Activated CD4-positive, alpha-beta T cell treated with anti-CD3 and anti-CD28 coated beads, Interleukin-2, amount 50 U/mL, for 24 hours (primary cell): ENCODE data around the gene USH2A.

ENCODE experiments used
- DNase-seq, 2 donors: peaks; one replicate each; pipeline ENCODE4 v3.0.0-alpha.2; 2020; ENCODE audit warnings: low read depth in 1 of 2, low spot score in 1 of 2

The USH2A gene, protein sequence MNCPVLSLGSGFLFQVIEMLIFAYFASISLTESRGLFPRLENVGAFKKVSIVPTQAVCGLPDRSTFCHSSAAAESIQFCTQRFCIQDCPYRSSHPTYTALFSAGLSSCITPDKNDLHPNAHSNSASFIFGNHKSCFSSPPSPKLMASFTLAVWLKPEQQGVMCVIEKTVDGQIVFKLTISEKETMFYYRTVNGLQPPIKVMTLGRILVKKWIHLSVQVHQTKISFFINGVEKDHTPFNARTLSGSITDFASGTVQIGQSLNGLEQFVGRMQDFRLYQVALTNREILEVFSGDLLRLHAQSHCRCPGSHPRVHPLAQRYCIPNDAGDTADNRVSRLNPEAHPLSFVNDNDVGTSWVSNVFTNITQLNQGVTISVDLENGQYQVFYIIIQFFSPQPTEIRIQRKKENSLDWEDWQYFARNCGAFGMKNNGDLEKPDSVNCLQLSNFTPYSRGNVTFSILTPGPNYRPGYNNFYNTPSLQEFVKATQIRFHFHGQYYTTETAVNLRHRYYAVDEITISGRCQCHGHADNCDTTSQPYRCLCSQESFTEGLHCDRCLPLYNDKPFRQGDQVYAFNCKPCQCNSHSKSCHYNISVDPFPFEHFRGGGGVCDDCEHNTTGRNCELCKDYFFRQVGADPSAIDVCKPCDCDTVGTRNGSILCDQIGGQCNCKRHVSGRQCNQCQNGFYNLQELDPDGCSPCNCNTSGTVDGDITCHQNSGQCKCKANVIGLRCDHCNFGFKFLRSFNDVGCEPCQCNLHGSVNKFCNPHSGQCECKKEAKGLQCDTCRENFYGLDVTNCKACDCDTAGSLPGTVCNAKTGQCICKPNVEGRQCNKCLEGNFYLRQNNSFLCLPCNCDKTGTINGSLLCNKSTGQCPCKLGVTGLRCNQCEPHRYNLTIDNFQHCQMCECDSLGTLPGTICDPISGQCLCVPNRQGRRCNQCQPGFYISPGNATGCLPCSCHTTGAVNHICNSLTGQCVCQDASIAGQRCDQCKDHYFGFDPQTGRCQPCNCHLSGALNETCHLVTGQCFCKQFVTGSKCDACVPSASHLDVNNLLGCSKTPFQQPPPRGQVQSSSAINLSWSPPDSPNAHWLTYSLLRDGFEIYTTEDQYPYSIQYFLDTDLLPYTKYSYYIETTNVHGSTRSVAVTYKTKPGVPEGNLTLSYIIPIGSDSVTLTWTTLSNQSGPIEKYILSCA (N-terminal part only)

DNA sequence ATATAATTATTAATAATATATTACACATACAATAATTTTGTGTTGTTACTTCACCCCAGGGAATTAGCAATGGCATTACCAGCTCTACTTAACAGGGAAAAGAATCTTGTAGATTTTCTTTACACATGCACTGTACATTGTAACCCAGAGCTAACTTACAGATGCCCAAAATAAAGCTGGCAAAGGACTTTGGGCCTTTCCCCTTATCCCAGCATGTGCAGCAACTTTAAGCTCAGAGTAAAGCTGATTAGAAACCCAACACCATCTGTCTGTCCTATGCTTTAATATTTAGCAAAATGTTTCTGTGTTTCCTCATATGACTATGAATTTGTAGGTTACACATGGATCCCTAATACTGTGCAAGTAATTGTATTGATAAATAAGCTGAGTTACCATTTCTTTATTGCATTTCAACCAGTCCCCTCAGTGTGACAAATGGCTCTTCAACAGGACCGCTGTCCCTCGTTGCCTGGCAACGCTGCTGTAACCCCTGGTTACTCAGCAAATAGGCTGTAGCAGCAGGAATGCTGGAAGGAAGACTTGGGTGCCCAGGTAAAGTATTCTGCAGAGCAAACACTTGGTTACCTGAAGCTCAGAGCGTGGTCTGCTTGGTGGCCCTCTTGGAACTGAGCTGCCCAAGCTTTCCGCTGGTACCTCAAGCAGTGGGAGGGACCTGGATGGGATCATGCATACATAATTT is at the start of gene USH2A:
TSS of gene USH2A (minus strand) at position 628 of the 700 bp plus-strand sequence. CDS start 1,112 bp downstream, outside the sequence.
- no peak for DNase-seq

DNA sequence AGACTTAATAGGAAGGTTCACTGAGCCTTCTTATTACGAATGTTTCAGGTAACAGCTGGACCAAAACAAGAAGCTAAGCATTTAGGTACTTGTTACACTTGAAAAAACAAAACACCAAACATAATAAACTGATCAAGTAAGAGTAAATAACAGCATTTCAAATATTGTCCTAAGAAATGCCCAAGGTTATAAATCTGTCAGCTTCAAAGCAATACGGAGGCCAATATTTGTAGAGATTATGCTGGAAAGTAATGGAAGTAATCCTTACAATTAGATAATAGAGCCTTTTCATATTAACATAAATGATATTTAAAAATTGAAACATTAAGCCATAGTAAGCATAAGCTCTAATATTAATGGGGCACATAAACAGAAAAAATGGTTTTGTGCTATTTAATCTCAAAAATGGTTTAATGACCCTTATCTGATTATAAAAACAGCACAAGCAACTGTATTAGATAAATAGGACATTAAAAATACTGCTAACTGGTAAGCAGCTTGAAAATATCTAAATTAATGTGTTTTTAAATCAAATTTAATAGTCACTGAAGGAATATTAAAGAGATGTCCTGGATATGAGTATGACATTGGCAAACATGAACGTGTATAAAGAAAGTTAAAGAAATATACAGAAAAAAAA is 43.0 kb upstream of the USH2A start:
- no peak for DNase-seq

DNA sequence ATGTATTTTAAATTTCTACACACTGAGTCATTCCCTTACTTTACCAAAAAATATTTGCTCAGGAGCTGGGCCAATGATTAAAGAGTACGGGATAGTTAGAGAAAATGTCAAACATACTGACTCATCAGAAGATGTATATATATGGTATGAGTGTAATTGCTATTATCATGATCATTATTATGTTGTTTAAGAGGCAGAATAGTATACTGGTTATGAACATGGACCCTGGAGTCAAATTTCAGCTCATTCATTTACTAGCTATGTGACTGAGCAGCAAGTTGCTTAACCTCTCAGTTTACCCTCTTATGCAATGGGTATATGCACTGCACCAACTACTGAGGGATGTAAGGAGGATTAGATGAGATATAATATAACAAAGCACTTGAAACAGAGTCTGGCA is 41.2 kb upstream of the USH2A start:
- no peak for DNase-seq

DNA sequence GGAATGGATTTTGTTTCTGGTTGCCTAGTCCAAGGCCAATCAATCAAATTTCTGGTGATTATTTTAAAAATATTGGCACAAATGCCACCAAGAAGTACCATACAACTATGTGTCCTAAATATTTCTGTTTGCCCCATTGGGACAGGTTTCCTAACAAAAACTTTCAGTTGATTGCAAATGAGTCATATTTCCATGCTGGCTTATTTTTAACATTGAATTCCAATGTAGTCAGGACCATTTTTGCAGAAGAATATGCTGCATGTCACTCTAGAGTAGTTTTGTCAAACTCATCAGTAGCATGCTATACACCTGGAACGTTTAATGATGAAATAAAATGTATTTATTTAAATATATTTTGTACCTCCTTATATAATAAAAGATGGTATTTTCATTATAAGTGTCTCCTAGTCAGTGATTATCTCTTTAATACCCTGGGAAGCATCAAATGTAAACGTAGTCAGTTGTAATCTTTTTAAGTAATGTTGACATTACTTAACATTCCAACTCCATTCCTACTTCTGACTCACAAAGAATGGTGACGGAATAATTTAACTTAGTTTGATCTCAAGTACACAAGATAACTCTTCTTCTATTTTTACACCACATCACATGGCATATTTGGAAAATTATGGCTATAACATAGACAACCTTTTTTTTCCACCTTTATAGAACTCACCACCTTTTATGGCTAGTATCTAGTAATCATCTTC is 39.0 kb upstream of the USH2A start:
- no peak for DNase-seq

DNA sequence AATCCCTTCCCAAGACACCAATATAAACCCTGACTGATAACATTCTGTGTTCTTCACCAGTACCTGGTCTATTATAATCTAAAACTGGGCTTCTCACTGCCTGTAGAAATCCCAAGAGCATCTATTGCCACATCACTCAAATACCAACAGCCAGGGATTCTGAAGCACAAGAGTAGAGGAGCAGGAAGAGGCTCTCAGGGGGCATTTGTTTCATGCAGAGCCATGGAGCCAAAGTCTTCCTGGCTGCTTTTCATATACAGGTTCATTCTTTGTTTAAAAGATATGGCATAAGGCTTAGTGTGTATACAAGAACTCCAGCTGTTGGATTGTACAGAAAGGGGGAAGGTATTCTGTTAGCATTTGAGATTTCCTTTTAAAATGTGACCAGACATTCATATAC is 38.2 kb upstream of the USH2A start:
- DNase-seq, result no peak

DNA sequence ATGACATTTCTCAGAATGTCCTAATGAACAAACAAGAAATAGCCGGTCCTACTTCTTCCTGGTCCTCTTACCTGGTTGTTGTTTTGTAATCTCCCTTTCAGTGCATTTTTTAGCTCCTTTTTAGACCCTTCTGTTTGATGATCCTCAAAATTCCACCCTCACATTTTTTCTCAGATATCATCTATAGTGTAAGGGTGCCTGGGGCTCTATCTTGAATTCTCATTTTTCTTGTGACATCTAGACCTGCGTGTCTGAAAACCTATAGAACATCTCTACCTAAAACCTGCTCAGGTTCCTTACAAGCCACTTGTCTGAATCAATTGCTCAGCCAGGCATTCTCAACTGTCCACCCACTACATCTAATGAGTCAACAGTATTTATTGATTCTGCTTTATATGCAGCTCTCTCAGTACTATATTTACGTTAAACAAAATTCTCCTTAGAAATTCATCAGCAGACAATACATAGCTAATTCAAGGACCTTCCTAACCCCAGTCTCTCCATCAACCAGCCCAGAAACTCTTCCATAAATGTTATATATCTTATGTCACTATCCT is 36.5 kb upstream of the USH2A start:
- no peak for DNase-seq

DNA sequence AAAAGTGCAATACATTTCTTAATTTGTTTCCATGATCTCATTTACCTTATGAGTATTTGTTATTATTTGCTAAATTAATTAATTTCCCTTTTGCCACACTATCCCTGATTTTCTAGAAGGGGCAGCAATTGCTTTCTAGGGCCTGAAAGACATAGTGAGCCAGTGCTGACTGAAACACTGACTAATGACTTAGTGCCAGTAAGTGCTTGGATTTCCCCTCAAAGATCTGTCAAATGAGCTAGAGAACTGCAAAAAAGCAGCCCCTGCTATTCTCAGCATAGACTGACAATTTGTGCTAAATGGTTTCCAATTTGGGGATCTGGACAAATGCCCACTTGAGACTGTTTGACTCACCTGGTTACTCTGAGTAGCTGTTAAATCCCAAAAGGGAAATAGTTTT is 35.6 kb upstream of the USH2A start:
- DNase-seq, result no peak

DNA sequence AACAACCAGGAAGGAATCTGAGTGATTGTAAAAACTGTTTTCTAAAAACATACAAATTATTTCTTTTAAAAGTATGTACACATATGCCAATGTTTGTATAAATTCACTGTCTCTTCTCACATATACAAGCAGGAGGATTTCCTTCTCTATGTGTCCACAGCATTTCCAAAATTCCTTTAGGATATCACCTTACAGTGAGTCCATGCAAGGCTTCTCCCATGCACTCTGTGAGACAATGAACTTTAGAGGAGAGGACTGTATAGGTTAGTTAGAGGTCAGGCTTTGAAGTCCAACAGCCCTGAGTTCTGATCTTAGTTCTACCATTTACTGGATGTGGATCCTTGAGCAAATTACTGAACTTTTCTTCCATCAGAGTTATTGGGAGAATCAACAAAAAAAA is 34.1 kb upstream of the USH2A start:
- no peak for DNase-seq

DNA sequence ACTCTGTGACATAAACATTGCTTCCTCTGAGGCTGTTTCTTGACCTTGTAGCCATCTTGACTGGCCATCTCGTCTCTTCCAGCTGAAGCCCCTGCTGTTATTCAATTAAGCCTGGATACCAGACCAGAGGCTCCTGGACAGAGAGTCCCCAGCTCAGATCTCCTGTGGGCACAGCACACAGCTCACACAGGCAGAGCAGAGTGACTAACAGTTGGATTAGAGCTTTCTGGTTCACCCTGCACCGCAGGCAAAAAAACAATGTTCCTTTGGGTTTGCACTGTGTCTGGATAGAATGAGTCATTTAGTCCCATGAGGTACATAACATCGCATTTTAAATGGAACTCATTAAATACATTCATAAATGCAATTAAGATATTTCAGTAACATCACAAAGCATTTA is 33.4 kb upstream of the USH2A start:
- no peak for DNase-seq

DNA sequence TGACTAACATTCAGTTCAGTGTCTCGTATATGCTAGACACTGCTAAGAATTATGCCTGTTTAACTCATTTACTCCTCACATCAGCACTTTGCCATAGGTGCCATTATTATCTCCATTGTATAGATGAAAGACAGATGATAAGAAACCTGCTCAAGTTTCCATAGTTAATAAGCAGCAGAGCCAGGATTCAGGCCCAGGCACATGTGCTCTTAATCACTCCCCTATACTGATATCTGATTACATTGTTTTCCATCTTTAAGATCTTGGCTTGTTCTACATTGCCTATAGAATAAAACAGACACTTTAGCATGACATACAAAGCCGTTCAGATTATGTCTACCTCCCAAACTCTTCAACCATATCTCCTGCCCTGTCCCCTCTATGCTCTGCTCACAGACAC is 30.5 kb upstream of the USH2A start:
- DNase-seq, result no peak

DNA sequence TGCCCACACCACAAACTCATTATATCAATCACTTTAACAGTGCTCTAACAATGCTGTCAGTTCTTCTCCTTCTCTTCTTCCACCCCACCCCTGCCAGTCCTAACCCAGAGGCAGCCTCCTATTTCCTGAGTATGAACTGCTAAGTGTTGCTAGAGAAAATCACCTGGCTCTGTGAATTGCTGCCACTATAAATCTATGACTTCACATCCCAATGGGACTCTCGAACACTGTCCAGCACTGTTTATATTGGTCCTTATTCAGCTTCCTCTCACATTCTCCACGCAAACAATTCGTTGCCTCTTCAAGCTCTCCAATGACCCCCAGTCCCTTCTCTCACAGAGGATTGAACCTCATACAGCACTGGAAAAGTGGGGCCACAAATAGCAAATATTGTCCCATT is 27.0 kb upstream of the USH2A start:
- no peak for DNase-seq

DNA sequence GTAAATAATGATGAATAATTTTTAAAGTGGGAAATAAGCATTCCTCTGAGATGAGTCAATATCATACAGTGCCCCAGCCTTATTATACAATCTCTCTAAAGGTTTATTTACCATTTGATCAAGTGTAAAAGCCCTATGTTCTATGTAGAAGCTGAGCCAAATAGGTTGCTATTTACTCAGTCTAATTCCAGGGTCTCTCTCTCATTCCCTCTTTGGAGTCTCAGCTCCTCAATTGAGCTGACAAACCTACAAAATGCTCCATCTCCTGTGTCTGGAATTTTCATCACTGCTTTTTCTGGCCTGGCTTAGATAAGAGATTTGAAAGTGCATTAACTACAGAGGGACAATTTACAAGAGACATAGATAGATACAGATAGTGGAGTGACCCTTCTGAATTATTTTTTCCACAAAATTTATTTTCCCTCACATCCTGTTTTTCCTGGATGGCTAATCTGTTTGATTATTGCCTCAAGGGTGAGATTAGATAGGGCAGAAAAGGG is 24.8 kb upstream of the USH2A start:
- no peak for DNase-seq

DNA sequence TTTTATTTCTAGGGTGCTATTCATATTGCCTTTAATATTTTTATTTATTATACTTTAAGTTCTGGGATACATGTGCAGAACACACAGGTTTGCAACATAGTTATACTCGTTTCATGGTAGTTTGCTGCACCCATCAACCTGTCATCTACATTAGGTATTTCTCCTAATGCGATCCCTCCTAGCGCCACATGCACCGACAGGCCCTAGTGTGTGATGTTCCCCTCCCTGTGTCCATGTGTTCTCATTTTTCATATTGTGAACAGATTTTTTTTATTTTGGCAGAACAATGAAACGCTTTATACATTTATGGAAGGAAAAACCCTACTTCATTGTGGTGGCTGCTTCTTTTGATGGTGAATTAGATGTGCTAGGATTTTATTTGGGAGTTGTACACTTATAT is 14.4 kb upstream of the USH2A start:
- no peak for DNase-seq

DNA sequence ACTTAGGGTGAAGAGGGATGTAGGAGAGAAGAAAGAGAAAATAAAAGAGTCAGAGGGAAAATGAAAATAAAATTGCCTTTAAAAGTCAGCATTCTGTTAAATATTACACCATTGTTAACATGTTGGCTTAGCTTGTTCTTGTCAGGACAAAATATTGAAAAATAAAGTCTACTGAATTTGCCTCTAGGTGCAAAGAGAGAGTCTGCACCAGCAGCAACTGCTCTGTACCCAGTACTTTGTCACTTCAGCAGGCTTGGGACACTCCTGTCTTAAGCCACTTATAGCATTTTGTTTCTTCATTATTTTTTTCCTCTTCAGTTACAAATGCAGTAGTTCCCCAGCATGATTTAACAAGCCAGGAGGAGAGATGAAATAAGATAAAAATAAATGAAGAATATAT is 11.0 kb upstream of the USH2A start:
- DNase-seq, result no peak

DNA sequence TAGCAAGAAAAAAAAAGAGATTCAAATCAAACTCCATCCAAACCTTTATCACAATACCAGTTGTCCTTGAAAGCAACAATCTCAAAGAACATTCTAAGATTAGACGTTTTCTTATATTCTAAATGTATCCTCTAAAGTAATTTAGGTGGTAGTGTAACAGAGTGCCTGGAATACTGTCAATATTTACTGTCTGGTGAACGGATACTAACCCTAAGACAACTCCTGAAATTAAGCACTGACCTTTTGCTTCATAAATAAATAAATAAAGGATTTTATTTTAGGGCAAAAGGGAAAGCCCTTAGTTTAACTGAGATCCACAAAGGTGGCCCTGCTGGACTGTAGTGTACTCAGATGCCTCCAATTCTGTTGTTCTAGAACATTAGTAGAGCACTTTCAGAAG is 9.9 kb upstream of the USH2A start:
- DNase-seq, result no peak

DNA sequence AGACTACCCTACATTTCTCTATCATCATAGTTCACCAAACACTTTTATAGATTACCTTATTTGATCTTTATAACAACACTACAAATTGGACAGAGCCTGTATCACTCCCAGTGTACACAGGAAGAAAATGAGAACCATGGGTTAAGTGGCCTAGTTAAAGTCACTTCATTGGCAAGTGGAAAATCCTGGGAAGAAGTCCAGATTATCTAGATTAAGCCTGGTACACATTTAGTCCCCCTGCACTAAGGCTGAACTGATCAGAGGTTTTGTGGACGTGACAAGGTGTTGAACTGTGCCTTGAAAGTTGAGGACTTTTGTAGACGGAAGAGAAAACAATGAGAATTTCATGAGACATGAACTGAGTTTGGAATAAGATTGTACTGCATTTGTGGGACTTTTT is 7.5 kb upstream of the USH2A start:
- DNase-seq, result no peak

DNA sequence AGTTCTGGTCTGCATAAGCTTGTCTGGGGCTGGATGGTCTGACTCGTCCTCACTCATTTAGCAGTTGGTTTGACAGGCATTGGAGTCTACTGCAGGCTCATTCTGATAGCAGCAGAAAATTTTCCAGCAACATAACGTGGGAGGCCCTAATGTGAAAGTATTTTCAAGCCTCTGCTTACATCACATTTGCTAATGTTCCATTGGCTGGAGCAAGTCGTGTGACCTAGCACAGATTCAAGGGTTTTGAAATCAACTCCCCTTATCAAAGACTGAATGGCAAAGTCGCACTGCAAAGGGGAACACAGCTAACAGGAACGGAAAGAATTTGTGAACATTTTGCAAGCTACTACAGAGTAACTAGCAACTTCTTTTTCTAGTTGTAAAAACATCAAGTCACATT is 2.3 kb upstream of the USH2A start:
- no peak for DNase-seq

DNA sequence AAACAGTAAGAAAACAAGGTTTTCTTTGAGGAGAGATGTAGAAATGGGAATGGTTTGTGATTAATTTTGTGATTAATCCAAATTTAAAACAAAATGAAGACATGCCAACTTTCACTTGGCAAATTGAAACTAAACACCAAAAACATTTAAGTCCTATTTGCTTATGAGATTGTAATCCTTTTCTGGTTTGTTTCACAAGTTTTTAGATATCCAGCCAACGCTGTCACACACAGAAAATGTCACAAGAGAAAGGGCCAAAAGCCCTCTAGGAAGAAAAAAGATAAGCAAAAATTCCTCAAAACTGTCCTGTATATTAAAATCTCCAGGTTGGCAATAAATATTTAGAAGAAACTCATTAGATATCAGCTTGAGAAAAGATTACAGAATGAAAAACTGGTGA is 2.5 kb downstream of the USH2A start:
- no peak for DNase-seq

DNA sequence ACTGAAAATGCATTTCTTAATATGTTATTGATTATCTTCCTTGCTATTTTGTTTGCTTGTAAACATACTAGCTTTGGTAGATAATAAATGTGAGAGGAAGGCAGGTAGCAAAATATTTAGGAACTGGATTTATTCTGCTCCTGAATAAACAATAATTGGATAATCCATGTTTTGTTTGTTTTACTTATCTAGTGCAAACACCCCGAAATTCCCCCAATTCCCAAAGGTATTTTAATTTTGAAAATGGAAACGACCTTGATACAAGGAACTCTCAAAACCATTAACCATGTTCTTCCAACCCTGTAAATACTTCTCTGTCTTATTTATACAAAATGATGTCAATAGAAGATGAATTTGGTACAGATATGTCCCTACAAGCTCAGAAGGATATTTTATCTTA is 3.0 kb downstream of the USH2A start:
- DNase-seq, result no peak

DNA sequence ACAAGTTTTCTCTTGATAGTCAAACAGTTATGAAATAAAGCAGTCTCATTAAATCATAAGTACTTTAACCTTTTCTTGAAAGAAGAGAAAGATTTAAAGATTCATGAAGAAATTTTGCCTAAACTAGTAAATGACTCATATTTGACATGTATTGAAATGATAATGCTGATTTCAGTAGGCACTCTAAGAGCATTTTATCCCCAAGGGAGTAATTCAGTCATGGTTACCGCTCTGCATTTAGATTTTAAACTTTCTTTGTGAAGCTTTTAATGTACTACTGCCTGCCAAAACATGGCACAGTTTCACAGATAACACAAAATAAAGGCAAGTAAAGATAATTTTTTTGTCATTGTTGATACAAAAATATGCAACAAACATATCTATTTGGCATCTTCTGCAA is 6.8 kb downstream of the USH2A start:
- no peak for DNase-seq
